ENCODE measurements around the gene NKX6-2. TPM values are rescaled to one million over a fixed set of nuclear protein-coding genes. Genes with fewer than 3 reads are reported as not detected.

NKX6-2 gene
- total and polyA plus RNA-seq, 2 experiments from 2014 or later, result 0.24 to 9.3 TPM

DNA sequence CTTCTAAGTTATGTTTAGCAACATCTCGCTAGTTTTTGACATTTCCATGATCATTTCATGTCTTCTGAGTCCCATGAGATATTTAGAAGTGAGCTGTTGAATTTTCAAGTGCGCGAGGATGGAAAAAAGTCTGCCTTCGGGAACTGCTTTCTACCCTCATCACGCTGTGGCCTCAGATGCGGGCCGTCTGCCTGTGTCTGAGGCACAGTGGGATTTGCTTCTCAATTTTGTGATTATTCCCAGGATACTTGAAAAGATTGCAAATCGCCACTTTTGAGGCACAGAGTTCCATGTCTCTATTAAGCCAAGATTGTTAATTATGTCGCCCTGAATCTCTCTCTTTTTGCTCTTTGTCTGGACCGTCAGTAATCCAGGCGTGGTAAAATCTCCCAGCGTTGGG, 30.8 kb upstream of the NKX6-2 start:
- Histone ChIP-seq H3K79me2 (replicated peaks; ENCODE audit: insufficient read depth) (no peaks in the 10 kb centered on the region), H3K27me3 (ENCODE audit: insufficient read depth) (no peaks in the 10 kb centered on the region), H3K4me2 (no peak overlapping the region), H3K27ac (ENCODE audit: low read depth) (no peak overlapping the region), H3K36me3 (ENCODE audit: insufficient read depth) (no peaks in the 10 kb centered on the region), H2AFZ (no peak overlapping the region), H3K9me2 (ENCODE audit: insufficient read depth) (no peaks in the 10 kb centered on the region), H3K4me1 (ENCODE audit: insufficient read depth) (no peaks in the 10 kb centered on the region), H3K4me3 (no peak overlapping the region), H3F3A (replicated peaks; ENCODE audit: low read depth) (no peaks in the 10 kb centered on the region), H4K20me1 (replicated peaks; ENCODE audit: insufficient read depth) (no peaks in the 10 kb centered on the region)
- H3K4me3 Mint-ChIP-seq, result no peak overlapping the region
- H3K27ac Mint-ChIP-seq, result no peak overlapping the region
- H3K36me3 Mint-ChIP-seq (ENCODE audit: low read depth), result peaks cover 5% of the 10 kb centered on the region
- H3K4me1 Mint-ChIP-seq, result peaks cover 3% of the 10 kb centered on the region; the same call in 1 of the 3 replicates
- H3K27me3 Mint-ChIP-seq (ENCODE audit: insufficient read depth, low read depth, poor library complexity), result peaks cover 3% of the 10 kb centered on the region
- DNase-seq (ENCODE audit: low spot score) (no peak), ATAC-seq (no peak)
- TF ChIP-seq ZNF114 (CRISPR knock-in tag; IDR thresholded peaks at IDR 0.05) (no peak), CREB1 (CRISPR knock-in tag; IDR thresholded peaks at IDR 0.05; ENCODE audit: low read depth) (no peak), JUNB (IDR thresholded peaks at IDR 0.05; ENCODE audit: unreplicated experiment) (no peak)
- peaks cover 2% of the 10 kb centered on the region; the same call in 2 of the 3 replicates for H3K9me3 Mint-ChIP-seq

DNA sequence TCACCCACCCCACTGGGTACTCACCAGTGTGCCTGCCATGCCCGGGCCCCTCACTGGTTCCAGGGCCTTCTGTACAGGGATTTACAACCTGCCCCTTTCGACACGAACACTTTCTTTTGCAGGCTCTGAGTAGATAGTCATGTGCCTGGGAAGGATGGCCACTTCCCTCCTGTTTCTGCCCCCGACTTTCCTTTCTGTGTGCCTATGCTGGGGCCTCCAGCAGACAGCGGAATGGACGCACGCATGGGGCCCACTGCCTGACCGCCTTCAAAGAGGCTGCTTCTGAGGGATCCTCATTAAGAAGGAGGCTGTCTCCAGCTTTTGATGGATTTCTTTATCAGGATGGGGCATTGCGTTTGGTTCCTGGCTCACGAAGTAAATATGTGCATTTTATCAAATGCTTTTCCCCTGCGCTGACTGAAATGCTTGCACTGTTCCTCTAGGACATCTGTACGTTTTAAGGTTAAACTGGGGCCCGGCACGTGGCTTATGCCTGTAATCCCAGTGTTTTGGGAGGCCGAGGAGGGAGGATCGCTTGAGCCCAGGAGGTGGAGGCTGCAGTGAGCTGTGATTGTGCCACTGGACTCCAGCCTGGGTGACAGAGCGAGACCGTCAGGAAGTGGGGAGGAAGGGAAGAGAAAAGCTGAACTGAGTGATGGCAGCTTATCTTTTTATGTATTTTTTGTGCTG, 29.4 kb upstream of the NKX6-2 start:
- Mint-ChIP-seq H3K4me1 (peaks cover 3% of the 10 kb centered on the region; the same call in 1 of the 3 replicates), H3K27ac (no peak overlapping the region), H3K36me3 (ENCODE audit: low read depth) (peaks cover 5% of the 10 kb centered on the region), H3K4me3 (no peak overlapping the region), H3K9me3 (peaks cover 2% of the 10 kb centered on the region; the same call in 2 of the 3 replicates), H3K27me3 (ENCODE audit: insufficient read depth, low read depth, poor library complexity) (peaks cover 4% of the 10 kb centered on the region)
- H2AFZ ChIP-seq, result no peak overlapping the region
- H3K4me1 ChIP-seq (ENCODE audit: insufficient read depth), result no peaks in the 10 kb centered on the region
- no peak for TF ChIP-seq CREB1 (CRISPR knock-in tag; IDR thresholded peaks at IDR 0.05; ENCODE audit: low read depth)
- TF ChIP-seq, protein P1, sequence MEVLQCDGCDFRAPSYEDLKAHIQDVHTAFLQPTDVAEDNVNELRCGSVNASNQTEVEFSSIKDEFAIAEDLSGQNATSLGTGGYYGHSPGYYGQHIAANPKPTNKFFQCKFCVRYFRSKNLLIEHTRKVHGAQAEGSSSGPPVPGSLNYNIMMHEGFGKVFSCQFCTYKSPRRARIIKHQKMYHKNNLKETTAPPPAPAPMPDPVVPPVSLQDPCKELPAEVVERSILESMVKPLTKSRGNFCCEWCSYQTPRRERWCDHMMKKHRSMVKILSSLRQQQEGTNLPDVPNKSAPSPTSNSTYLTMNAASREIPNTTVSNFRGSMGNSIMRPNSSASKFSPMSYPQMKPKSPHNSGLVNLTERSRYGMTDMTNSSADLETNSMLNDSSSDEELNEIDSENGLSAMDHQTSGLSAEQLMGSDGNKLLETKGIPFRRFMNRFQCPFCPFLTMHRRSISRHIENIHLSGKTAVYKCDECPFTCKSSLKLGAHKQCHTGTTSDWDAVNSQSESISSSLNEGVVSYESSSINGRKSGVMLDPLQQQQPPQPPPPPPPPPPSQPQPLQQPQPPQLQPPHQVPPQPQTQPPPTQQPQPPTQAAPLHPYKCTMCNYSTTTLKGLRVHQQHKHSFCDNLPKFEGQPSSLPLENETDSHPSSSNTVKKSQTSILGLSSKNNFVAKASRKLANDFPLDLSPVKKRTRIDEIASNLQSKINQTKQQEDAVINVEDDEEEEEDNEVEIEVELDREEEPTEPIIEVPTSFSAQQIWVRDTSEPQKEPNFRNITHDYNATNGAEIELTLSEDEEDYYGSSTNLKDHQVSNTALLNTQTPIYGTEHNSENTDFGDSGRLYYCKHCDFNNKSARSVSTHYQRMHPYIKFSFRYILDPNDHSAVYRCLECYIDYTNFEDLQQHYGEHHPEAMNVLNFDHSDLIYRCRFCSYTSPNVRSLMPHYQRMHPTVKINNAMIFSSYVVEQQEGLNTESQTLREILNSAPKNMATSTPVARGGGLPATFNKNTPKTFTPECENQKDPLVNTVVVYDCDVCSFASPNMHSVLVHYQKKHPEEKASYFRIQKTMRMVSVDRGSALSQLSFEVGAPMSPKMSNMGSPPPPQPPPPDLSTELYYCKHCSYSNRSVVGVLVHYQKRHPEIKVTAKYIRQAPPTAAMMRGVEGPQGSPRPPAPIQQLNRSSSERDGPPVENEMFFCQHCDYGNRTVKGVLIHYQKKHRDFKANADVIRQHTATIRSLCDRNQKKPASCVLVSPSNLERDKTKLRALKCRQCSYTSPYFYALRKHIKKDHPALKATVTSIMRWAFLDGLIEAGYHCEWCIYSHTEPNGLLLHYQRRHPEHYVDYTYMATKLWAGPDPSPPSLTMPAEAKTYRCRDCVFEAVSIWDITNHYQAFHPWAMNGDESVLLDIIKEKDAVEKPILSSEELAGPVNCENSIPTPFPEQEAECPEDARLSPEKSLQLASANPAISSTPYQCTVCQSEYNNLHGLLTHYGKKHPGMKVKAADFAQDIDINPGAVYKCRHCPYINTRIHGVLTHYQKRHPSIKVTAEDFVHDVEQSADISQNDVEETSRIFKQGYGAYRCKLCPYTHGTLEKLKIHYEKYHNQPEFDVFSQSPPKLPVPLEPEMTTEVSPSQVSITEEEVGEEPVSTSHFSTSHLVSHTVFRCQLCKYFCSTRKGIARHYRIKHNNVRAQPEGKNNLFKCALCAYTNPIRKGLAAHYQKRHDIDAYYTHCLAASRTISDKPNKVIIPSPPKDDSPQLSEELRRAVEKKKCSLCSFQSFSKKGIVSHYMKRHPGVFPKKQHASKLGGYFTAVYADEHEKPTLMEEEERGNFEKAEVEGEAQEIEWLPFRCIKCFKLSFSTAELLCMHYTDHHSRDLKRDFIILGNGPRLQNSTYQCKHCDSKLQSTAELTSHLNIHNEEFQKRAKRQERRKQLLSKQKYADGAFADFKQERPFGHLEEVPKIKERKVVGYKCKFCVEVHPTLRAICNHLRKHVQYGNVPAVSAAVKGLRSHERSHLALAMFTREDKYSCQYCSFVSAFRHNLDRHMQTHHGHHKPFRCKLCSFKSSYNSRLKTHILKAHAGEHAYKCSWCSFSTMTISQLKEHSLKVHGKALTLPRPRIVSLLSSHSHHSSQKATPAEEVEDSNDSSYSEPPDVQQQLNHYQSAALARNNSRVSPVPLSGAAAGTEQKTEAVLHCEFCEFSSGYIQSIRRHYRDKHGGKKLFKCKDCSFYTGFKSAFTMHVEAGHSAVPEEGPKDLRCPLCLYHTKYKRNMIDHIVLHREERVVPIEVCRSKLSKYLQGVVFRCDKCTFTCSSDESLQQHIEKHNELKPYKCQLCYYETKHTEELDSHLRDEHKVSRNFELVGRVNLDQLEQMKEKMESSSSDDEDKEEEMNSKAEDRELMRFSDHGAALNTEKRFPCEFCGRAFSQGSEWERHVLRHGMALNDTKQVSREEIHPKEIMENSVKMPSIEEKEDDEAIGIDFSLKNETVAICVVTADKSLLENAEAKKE (CRISPR knock-in tag; IDR thresholded peaks at IDR 0.05), result no peak
- TF ChIP-seq ZNF114 (CRISPR knock-in tag; IDR thresholded peaks at IDR 0.05), result no peak
- TF ChIP-seq NANOG (IDR thresholded peaks at IDR 0.05; ENCODE audit: borderline replicate concordance), result no peak
- TF ChIP-seq, protein P2, sequence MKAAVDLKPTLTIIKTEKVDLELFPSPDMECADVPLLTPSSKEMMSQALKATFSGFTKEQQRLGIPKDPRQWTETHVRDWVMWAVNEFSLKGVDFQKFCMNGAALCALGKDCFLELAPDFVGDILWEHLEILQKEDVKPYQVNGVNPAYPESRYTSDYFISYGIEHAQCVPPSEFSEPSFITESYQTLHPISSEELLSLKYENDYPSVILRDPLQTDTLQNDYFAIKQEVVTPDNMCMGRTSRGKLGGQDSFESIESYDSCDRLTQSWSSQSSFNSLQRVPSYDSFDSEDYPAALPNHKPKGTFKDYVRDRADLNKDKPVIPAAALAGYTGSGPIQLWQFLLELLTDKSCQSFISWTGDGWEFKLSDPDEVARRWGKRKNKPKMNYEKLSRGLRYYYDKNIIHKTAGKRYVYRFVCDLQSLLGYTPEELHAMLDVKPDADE (IDR thresholded peaks at IDR 0.05), result no peak
- TF ChIP-seq EZH2 (IDR thresholded peaks at IDR 0.05; ENCODE audit: low read depth, unreplicated experiment), result no peak
- TF ChIP-seq POLR2AphosphoS5 (IDR thresholded peaks at IDR 0.05; ENCODE audit: low read depth), result no peak
- no peak for TF ChIP-seq JUNB (IDR thresholded peaks at IDR 0.05; ENCODE audit: unreplicated experiment)
- TF ChIP-seq, protein P3, sequence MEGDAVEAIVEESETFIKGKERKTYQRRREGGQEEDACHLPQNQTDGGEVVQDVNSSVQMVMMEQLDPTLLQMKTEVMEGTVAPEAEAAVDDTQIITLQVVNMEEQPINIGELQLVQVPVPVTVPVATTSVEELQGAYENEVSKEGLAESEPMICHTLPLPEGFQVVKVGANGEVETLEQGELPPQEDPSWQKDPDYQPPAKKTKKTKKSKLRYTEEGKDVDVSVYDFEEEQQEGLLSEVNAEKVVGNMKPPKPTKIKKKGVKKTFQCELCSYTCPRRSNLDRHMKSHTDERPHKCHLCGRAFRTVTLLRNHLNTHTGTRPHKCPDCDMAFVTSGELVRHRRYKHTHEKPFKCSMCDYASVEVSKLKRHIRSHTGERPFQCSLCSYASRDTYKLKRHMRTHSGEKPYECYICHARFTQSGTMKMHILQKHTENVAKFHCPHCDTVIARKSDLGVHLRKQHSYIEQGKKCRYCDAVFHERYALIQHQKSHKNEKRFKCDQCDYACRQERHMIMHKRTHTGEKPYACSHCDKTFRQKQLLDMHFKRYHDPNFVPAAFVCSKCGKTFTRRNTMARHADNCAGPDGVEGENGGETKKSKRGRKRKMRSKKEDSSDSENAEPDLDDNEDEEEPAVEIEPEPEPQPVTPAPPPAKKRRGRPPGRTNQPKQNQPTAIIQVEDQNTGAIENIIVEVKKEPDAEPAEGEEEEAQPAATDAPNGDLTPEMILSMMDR (conservative IDR thresholded peaks at IDR 0.05; ENCODE audit: low read depth in 2 of 2), result no peak
- H4K20me1 ChIP-seq (replicated peaks; ENCODE audit: insufficient read depth), result no peaks in the 10 kb centered on the region
- ATAC-seq, result no peak
- H3K79me2 ChIP-seq (replicated peaks; ENCODE audit: insufficient read depth), result no peaks in the 10 kb centered on the region
- no peaks in the 10 kb centered on the region for H3K36me3 ChIP-seq (ENCODE audit: insufficient read depth)
- H3F3A ChIP-seq (replicated peaks; ENCODE audit: low read depth), result no peaks in the 10 kb centered on the region
- H3K4me3 ChIP-seq, result no peak overlapping the region
- no peak overlapping the region for H3K27ac ChIP-seq (ENCODE audit: low read depth)
- no peak overlapping the region for H3K4me2 ChIP-seq
- DNase-seq (ENCODE audit: low spot score), result no peak
- no peaks in the 10 kb centered on the region for H3K9me2 ChIP-seq (ENCODE audit: insufficient read depth)
- no peaks in the 10 kb centered on the region for H3K27me3 ChIP-seq (ENCODE audit: insufficient read depth)
